ENCODE measurements around the gene B3GNT9. TPM values are rescaled to one million over a fixed set of nuclear protein-coding genes. Genes with fewer than 3 reads are reported as not detected.

B3GNT9 gene
- total RNA-seq, 2 donors from 2014 or later, result 11.3 to 15.1 TPM

- intact Hi-C loops (cut with DNase I), result loop anchor here (10.0 kb wide), 2 partner anchors 213 to 293 kb away; no protein-coding TSS in a partner anchor
- DNase-seq (no peak), ATAC-seq (no peak)
Measured at GRCh38 chr16:67187175-67187890, 36.5 kb upstream of the B3GNT9 start.

- ATAC-seq (no peak), DNase-seq (no peak)
- intact Hi-C loops (cut with DNase I), result loop anchor here (10.0 kb wide), 2 partner anchors 212 to 292 kb away; no protein-coding TSS in a partner anchor
Measured at GRCh38 chr16:67186550-67186950, 35.8 kb upstream of the B3GNT9 start.

- DNase-seq (no peak), ATAC-seq (no peak)
- intact Hi-C loops (cut with DNase I), result loop anchor here (10.0 kb wide), 2 partner anchors 211 to 291 kb away; no protein-coding TSS in a partner anchor
Measured at GRCh38 chr16:67185651-67186134, 34.9 kb upstream of the B3GNT9 start.

GRCh38 chr16:67184995-67185650 is 34.3 kb upstream of the B3GNT9 start:
- intact Hi-C loops (cut with DNase I), result loop anchor here (10.0 kb wide), 2 partner anchors 210 to 290 kb away; no protein-coding TSS in a partner anchor
- DNase-seq (peak; percentile 95), ATAC-seq (peak; percentile 52 to 59)

- ATAC-seq, result peak; percentile 9 to 21
- intact Hi-C loops (cut with DNase I), result loop anchor here (10.0 kb wide), 2 partner anchors 210 to 290 kb away; no protein-coding TSS in a partner anchor
- no peak for DNase-seq
Measured at GRCh38 chr16:67184453-67184994, 33.7 kb upstream of the B3GNT9 start.

- ATAC-seq (peak; percentile 94 to 96), DNase-seq (peak; percentile 96)
- intact Hi-C loops (cut with DNase I), result loop anchor here (10.0 kb wide), 2 partner anchors 209 to 289 kb away; no protein-coding TSS in a partner anchor
Measured at GRCh38 chr16:67183627-67184452, 33.0 kb upstream of the B3GNT9 start, which contains the start of gene MATCAP1. Gene MATCAP1, minus strand, starts transcription at chr16:67183963. Its CDS starts 3,353 bp downstream, at chr16:67180610.

GRCh38 chr16:67183284-67183626 is 32.5 kb upstream of the B3GNT9 start:
- ATAC-seq (no peak), DNase-seq (no peak)
- intact Hi-C loops (cut with DNase I), result loop anchor here (10.0 kb wide), 2 partner anchors 208 to 288 kb away; no protein-coding TSS in a partner anchor

GRCh38 chr16:67182288-67182687 is 31.5 kb upstream of the B3GNT9 start:
- intact Hi-C loops (cut with DNase I), result loop anchor here (10.0 kb wide), 2 partner anchors 207 to 287 kb away; no protein-coding TSS in a partner anchor
- ATAC-seq (no peak), DNase-seq (no peak)

- DNase-seq (no peak), ATAC-seq (no peak)
- intact Hi-C loops (cut with DNase I), result loop anchor here (10.0 kb wide), 2 partner anchors 207 to 287 kb away; no protein-coding TSS in a partner anchor
Measured at GRCh38 chr16:67181346-67181745, 30.5 kb upstream of the B3GNT9 start.

- intact Hi-C loops (cut with DNase I), result loop anchor here (10.0 kb wide), 2 partner anchors 205 to 285 kb away; no protein-coding TSS in a partner anchor
- ATAC-seq (no peak), DNase-seq (no peak)
Measured at GRCh38 chr16:67180166-67180565, 29.4 kb upstream of the B3GNT9 start.

- ATAC-seq (no peak), DNase-seq (no peak)
- intact Hi-C loops (cut with DNase I), result loop anchor here (10.0 kb wide), 2 partner anchors 205 to 285 kb away; no protein-coding TSS in a partner anchor
Measured at GRCh38 chr16:67179421-67180080, 28.8 kb upstream of the B3GNT9 start.

GRCh38 chr16:67177743-67178699 is 27.2 kb upstream of the B3GNT9 start:
- DNase-seq, result peak; percentile 70

GRCh38 chr16:67176662-67177061 is 25.9 kb upstream of the B3GNT9 start:
- ATAC-seq (no peak), DNase-seq (no peak)
- intact Hi-C loops (cut with DNase I), result no loop called here

More at GRCh38 chr16:67177743-67178699, 27.2 kb upstream of the B3GNT9 start:
- intact Hi-C loops (cut with DNase I), result no loop called here
- ATAC-seq, result peak; percentile 40

- intact Hi-C loops (cut with DNase I), result no loop called here
- DNase-seq, result no peak
- ATAC-seq, result no peak
Measured at GRCh38 chr16:67174706-67175231, 24.0 kb upstream of the B3GNT9 start.

GRCh38 chr16:67173808-67174705 is 23.3 kb upstream of the B3GNT9 start:
- ATAC-seq (peak; percentile 77 to 79), DNase-seq (peak; percentile 92)
- intact Hi-C loops (cut with DNase I), result no loop called here

GRCh38 chr16:67173323-67173722 is 22.5 kb upstream of the B3GNT9 start:
- no peak for DNase-seq
- intact Hi-C loops (cut with DNase I), result no loop called here
- ATAC-seq, result no peak

Data from left cardiac atrium (tissue), 4 donors.